ENCODE data around the gene DDX51. TPM values are rescaled to one million over a fixed set of nuclear protein-coding genes. Genes with fewer than 3 reads are reported as not detected.
"Not testable (repeated sequence)": the region's sequence is repeated elsewhere in the genome, so short reads cannot be mapped to it uniquely, and the experiment has no call there.

The DDX51 gene
- total RNA-seq, 3 donors from 2014 or later (not counting 1 experiment from before 2014, with no cell fraction given): 39.5 to 55.9 (median 54.2) TPM

GRCh38 chr12:132150780-132151144 is 6.6 kb upstream of the DDX51 start:
- WGBS (ENCODE audit: insufficient coverage): 93% methylated on average over 4 of the region's 6 CpGs
- Mint-ChIP-seq H3K27ac (no peak overlapping the region), H3K4me3 (no peak overlapping the region), H3K27me3 (ENCODE audit: low read depth in 2 of 2) (no peaks in the 10 kb centered on the region), H3K4me1 (peaks cover 0 to 7% of the 10 kb centered on the region in 2 donors), H3K9me3 (no peaks in the 10 kb centered on the region), H3K36me3 (no peaks in the 10 kb centered on the region)
- intact Hi-C loops (cut with micrococcal nuclease): loop anchor here (5.0 to 10.0 kb wide), 2 partner anchors 37 to 374 kb away; no protein-coding TSS in a partner anchor
- Histone ChIP-seq H3K27me3 (ENCODE audit: control insufficient read depth, insufficient read depth, low read length) (no peaks in the 10 kb centered on the region), H3K36me3 (ENCODE audit: control insufficient read depth, insufficient read depth, low read length) (peaks cover 20% of the 10 kb centered on the region), H3K4me1 (ENCODE audit: control insufficient read depth, insufficient read depth, low read length) (peaks cover 10% of the 10 kb centered on the region), H3K4me3 (ENCODE audit: low read length) (no peak overlapping the region), H3K27ac (ENCODE audit: low read length) (no peak overlapping the region), H3K9me3 (ENCODE audit: control insufficient read depth, insufficient read depth, low read length) (no peaks in the 10 kb centered on the region)
- DNase-seq: no peak
- ATAC-seq: no peak
- TF ChIP-seq CTCF (IDR thresholded peaks at IDR 0.05): no peak

- H3K4me3 Mint-ChIP-seq; ATAC-seq; H3K9me3 ChIP-seq (ENCODE audit: control insufficient read depth, insufficient read depth, low read length); H3K9me3 Mint-ChIP-seq; H3K27ac ChIP-seq (ENCODE audit: low read length); H3K27me3 Mint-ChIP-seq (ENCODE audit: low read depth in 2 of 2); H3K36me3 Mint-ChIP-seq; H3K27me3 ChIP-seq (ENCODE audit: control insufficient read depth, insufficient read depth, low read length); H3K4me3 ChIP-seq (ENCODE audit: low read length); H3K27ac Mint-ChIP-seq; intact Hi-C loops (cut with micrococcal nuclease); DNase-seq: not testable (repeated sequence)
- H3K4me1 Mint-ChIP-seq: peaks cover 11 to 19% of the 10 kb centered on the region in 2 donors
- peaks cover 22% of the 10 kb centered on the region for H3K4me1 ChIP-seq (ENCODE audit: control insufficient read depth, insufficient read depth, low read length)
- H3K36me3 ChIP-seq (ENCODE audit: control insufficient read depth, insufficient read depth, low read length): peaks cover 20% of the 10 kb centered on the region
- WGBS (ENCODE audit: insufficient coverage): no CpG with 5 or more reads among the region's 32 CpGs
Measured at GRCh38 chr12:132149526-132149925, 5.4 kb upstream of the DDX51 start.

DNA sequence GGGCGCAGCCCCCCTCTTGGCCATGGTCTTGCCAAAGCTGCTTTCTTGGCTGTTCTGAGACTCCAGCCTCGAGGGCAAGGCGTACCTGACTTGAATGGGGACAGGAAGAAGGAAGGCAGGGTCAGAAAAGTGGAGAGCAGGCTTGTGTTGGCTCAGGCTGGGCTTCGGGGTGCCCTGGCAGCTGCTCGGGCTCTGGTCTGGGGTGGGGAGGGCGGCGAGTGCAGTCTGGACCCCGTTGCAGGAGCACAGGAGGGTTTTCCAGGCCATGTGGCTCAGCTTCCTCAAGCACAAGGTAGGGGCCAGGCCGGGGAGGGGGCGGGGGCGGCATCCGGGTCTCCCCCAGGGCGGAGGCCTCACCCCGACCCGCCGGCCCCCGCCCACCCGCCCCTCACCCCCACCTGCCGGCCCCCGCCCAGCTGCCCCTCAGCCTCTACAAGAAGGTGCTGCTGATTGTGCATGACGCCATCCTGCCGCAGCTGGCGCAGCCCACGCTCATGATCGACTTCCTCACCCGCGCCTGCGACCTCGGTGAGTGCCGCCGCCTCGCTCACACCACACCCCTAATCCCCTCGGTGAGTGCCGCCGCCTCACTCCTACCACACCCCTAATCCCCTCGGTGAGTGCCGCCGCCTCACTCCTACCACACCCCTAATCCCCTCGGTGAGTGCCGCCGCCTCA is 4.4 kb upstream of the DDX51 start:
- no peak for TF ChIP-seq CTCF (IDR thresholded peaks at IDR 0.05)
- Mint-ChIP-seq H3K4me1 (peaks cover 11 to 19% of the 10 kb centered on the region in 2 donors), H3K27me3 (ENCODE audit: low read depth in 2 of 2) (no peaks in the 10 kb centered on the region), H3K27ac (no peak overlapping the region), H3K9me3 (no peaks in the 10 kb centered on the region), H3K4me3 (no peak overlapping the region), H3K36me3 (no peaks in the 10 kb centered on the region)
- ATAC-seq (no peak), DNase-seq (no peak)
- WGBS (ENCODE audit: insufficient coverage): 95% methylated on average over 19 of the region's 41 CpGs
- Histone ChIP-seq H3K27ac (ENCODE audit: low read length) (no peak overlapping the region), H3K9me3 (ENCODE audit: control insufficient read depth, insufficient read depth, low read length) (no peaks in the 10 kb centered on the region), H3K4me3 (ENCODE audit: low read length) (no peak overlapping the region), H3K4me1 (ENCODE audit: control insufficient read depth, insufficient read depth, low read length) (peaks cover 13% of the 10 kb centered on the region), H3K27me3 (ENCODE audit: control insufficient read depth, insufficient read depth, low read length) (no peaks in the 10 kb centered on the region), H3K36me3 (ENCODE audit: control insufficient read depth, insufficient read depth, low read length) (peaks cover 20% of the 10 kb centered on the region)
- intact Hi-C loops (cut with micrococcal nuclease): no loop called here

GRCh38 chr12:132147423-132148367 is 3.6 kb upstream of the DDX51 start:
- Mint-ChIP-seq H3K4me3 (no peak overlapping the region), H3K9me3 (no peaks in the 10 kb centered on the region), H3K27me3 (ENCODE audit: low read depth in 2 of 2) (no peaks in the 10 kb centered on the region), H3K36me3 (no peaks in the 10 kb centered on the region), H3K27ac (no peak overlapping the region), H3K4me1 (peaks cover 11 to 24% of the 10 kb centered on the region in 2 donors)
- Histone ChIP-seq H3K27me3 (ENCODE audit: control insufficient read depth, insufficient read depth, low read length) (no peaks in the 10 kb centered on the region), H3K9me3 (ENCODE audit: control insufficient read depth, insufficient read depth, low read length) (no peaks in the 10 kb centered on the region), H3K4me3 (ENCODE audit: low read length) (no peak overlapping the region), H3K4me1 (ENCODE audit: control insufficient read depth, insufficient read depth, low read length) (peaks cover 21% of the 10 kb centered on the region), H3K36me3 (ENCODE audit: control insufficient read depth, insufficient read depth, low read length) (peaks cover 20% of the 10 kb centered on the region), H3K27ac (ENCODE audit: low read length) (no peak overlapping the region)
- DNase-seq (no peak), ATAC-seq (no peak)
- WGBS (ENCODE audit: insufficient coverage): 97% methylated on average over 38 of the region's 38 CpGs
- TF ChIP-seq CTCF (IDR thresholded peaks at IDR 0.05): no peak
- intact Hi-C loops (cut with micrococcal nuclease): no loop called here
